Loucy (cell line): ENCODE measurements around the gene ATP6V1G2.

Source experiments
- CTCF ChIP-seq: fragments of 200-600 bp; sonication (generic); conservative IDR thresholded peaks from 2 replicates; pipeline ENCODE4 v1.5.1; 2014; ENCODE audit warnings: mild to moderate bottlenecking, antibody characterized with exemption, low read length
- EZH2phosphoT487 ChIP-seq: fragments of 200-600 bp; IDR thresholded peaks from 2 replicates; pipeline ENCODE4 v1.6.1; 2018; ENCODE audit warnings: antibody characterized with exemption, mild to moderate bottlenecking, moderate library complexity, borderline replicate concordance

GRCh38 chr6:31521835-31522234, 24.6 kb downstream of the ATP6V1G2 start:
- no peak for TF ChIP-seq CTCF
- TF ChIP-seq EZH2phosphoT487 = no peak
